Activated naive CD8-positive, alpha-beta T cell treated with anti-CD3 and anti-CD28 coated beads, Interleukin-2, amount 10 ng/mL, durations not matched to agents 7 days and 5 days (primary cell): ENCODE measurements around the gene ZNRF1. TPM values are rescaled to one million over a fixed set of nuclear protein-coding genes. Genes with fewer than 3 reads are reported as not detected.

Experiments used
- ATAC-seq: fragments of 150-1000 bp; cut with Tn5 transposase; one replicate; pipeline ENCODE4 v1.10.0; 2021; ENCODE audit warnings: low read depth, moderate library complexity
- POLR2A ChIA-PET: fragments of 350-600 bp; sonication (Branson Sonifier 250); formaldehyde crosslinking; loops from one replicate; lab custom pipeline; 2021; ENCODE audit warnings: antibody characterized with exemption; lab: Charles Lee
- DNase-seq: peaks from one replicate; pipeline ENCODE4 v3.0.0; 2021
- H3K27ac Mint-ChIP-seq: one replicate; pipeline ENCODE4 v1.8.0; 2022; ENCODE audit warnings: mild to moderate bottlenecking, mixed read lengths
- H3K27me3 Mint-ChIP-seq: one replicate; pipeline ENCODE4 v1.8.0; 2022; ENCODE audit warnings: mild to moderate bottlenecking, moderate library complexity, mixed read lengths
- H3K36me3 Mint-ChIP-seq: one replicate; pipeline ENCODE4 v1.8.0; 2021; ENCODE audit warnings: mild to moderate bottlenecking, mixed read lengths
- H3K4me1 Mint-ChIP-seq: one replicate; pipeline ENCODE4 v1.8.0; 2021; ENCODE audit warnings: mixed read lengths
- H3K4me3 Mint-ChIP-seq: one replicate; pipeline ENCODE4 v1.8.0; 2022; ENCODE audit warnings: mild to moderate bottlenecking, moderate library complexity, mixed read lengths
- H3K9me3 Mint-ChIP-seq: one replicate; pipeline ENCODE4 v1.8.0; 2021; ENCODE audit warnings: mixed read lengths
- total RNA-seq, 2 experiments: library from RNA; stranded (reverse); gene quantifications; one replicate each; pipeline ENCODE4 v1.2.3, GENCODE V29; 2021

ZNRF1 gene
- total RNA-seq, 2 experiments from 2014 or later = 8.2 to 9.0 TPM

GRCh38 chr16:74990832-74991231 lies 8.0 kb upstream of the ZNRF1 start:
- H3K4me1 Mint-ChIP-seq = no peaks in the 10 kb centered on the region
- DNase-seq (no peak), ATAC-seq (no peak)
- no peak overlapping the region for H3K4me3 Mint-ChIP-seq
- POLR2A ChIA-PET = no interaction called here
- H3K9me3 Mint-ChIP-seq = no peaks in the 10 kb centered on the region
- no peak overlapping the region for H3K27ac Mint-ChIP-seq
- no peaks in the 10 kb centered on the region for H3K36me3 Mint-ChIP-seq
- peaks cover 8% of the 10 kb centered on the region for H3K27me3 Mint-ChIP-seq

GRCh38 chr16:74991268-74991592 lies 7.6 kb upstream of the ZNRF1 start:
- Mint-ChIP-seq H3K9me3 (no peaks in the 10 kb centered on the region), H3K4me3 (no peak overlapping the region), H3K27me3 (peaks cover 11% of the 10 kb centered on the region), H3K4me1 (no peaks in the 10 kb centered on the region), H3K27ac (no peak overlapping the region), H3K36me3 (no peaks in the 10 kb centered on the region)
- no peak for ATAC-seq
- POLR2A ChIA-PET = no interaction called here
- DNase-seq = no peak

GRCh38 chr16:74991593-74992403 lies 7.0 kb upstream of the ZNRF1 start:
- H3K27me3 Mint-ChIP-seq = peaks cover 16% of the 10 kb centered on the region
- H3K4me1 Mint-ChIP-seq = no peaks in the 10 kb centered on the region
- H3K9me3 Mint-ChIP-seq = no peaks in the 10 kb centered on the region

GRCh38 chr16:74995986-74996385 lies 2.8 kb upstream of the ZNRF1 start:
- POLR2A ChIA-PET = interaction anchor here (1.4 kb wide), 1 partner anchor 116 kb away, joined by 4 read pairs; no protein-coding TSS in a partner anchor
- Mint-ChIP-seq H3K27me3 (peaks cover 29% of the 10 kb centered on the region), H3K4me3 (no peak overlapping the region), H3K9me3 (no peaks in the 10 kb centered on the region), H3K27ac (no peak overlapping the region), H3K36me3 (no peaks in the 10 kb centered on the region), H3K4me1 (peaks cover 12% of the 10 kb centered on the region)
- DNase-seq (no peak), ATAC-seq (no peak)

More at GRCh38 chr16:74991593-74992403, 7.0 kb upstream of the ZNRF1 start:
- Mint-ChIP-seq H3K36me3 (no peaks in the 10 kb centered on the region), H3K27ac (no peak overlapping the region), H3K4me3 (no peak overlapping the region)
- DNase-seq (no peak), ATAC-seq (no peak)
- POLR2A ChIA-PET = no interaction called here

GRCh38 chr16:74997042-74997491 lies 1.8 kb upstream of the ZNRF1 start:
- no peak for DNase-seq
- no peaks in the 10 kb centered on the region for H3K36me3 Mint-ChIP-seq
- ATAC-seq = no peak
- H3K4me1 Mint-ChIP-seq = peaks cover 12% of the 10 kb centered on the region
- H3K27me3 Mint-ChIP-seq = peaks cover 27% of the 10 kb centered on the region
- no peak overlapping the region for H3K4me3 Mint-ChIP-seq
- no peak overlapping the region for H3K27ac Mint-ChIP-seq
- no peaks in the 10 kb centered on the region for H3K9me3 Mint-ChIP-seq
- POLR2A ChIA-PET = no interaction called here

- POLR2A ChIA-PET = interaction anchor here (1.1 to 3.0 kb wide), 2 partner anchors 69 to 111 kb away, joined by 3 to 45 read pairs; no protein-coding TSS in a partner anchor
- peak overlapping the region; percentile 81 for H3K4me3 Mint-ChIP-seq
- ATAC-seq (peak; percentile 31), DNase-seq (no peak)
- H3K27ac Mint-ChIP-seq = no peak overlapping the region
- H3K9me3 Mint-ChIP-seq = no peaks in the 10 kb centered on the region
- peaks cover 15% of the 10 kb centered on the region for H3K4me1 Mint-ChIP-seq
- H3K27me3 Mint-ChIP-seq = peaks cover 25% of the 10 kb centered on the region
- H3K36me3 Mint-ChIP-seq = peaks cover 2% of the 10 kb centered on the region
Observed at GRCh38 chr16:74999219-74999608, 390 bp downstream of the ZNRF1 start.

GRCh38 chr16:74999609-75000480 lies 1.0 kb downstream of the ZNRF1 start:
- Mint-ChIP-seq H3K36me3 (peaks cover 2% of the 10 kb centered on the region), H3K27me3 (peaks cover 25% of the 10 kb centered on the region), H3K9me3 (no peaks in the 10 kb centered on the region), H3K4me1 (peaks cover 15% of the 10 kb centered on the region), H3K4me3 (peak overlapping the region; percentile 81), H3K27ac (no peak overlapping the region)
- POLR2A ChIA-PET = interaction anchor here (0.6 to 3.0 kb wide), 4 partner anchors 68 to 110 kb away, joined by 3 to 45 read pairs (median 3); no protein-coding TSS in a partner anchor
- DNase-seq (peak; percentile 62), ATAC-seq (peak; percentile 30)

GRCh38 chr16:75000481-75001081 lies 1.8 kb downstream of the ZNRF1 start:
- POLR2A ChIA-PET = interaction anchor here (0.7 to 3.0 kb wide), 2 partner anchors 99 to 110 kb away, joined by 3 to 45 read pairs; no protein-coding TSS in a partner anchor
- no peaks in the 10 kb centered on the region for H3K9me3 Mint-ChIP-seq
- H3K36me3 Mint-ChIP-seq = peaks cover 2% of the 10 kb centered on the region
- no peak overlapping the region for H3K27ac Mint-ChIP-seq
- DNase-seq (no peak), ATAC-seq (no peak)
- H3K4me3 Mint-ChIP-seq = peak overlapping the region; percentile 81
- H3K4me1 Mint-ChIP-seq = peaks cover 15% of the 10 kb centered on the region
- H3K27me3 Mint-ChIP-seq = peaks cover 25% of the 10 kb centered on the region

- Mint-ChIP-seq H3K27ac (no peak overlapping the region), H3K4me3 (no peak overlapping the region), H3K27me3 (peaks cover 14% of the 10 kb centered on the region), H3K36me3 (peaks cover 2% of the 10 kb centered on the region), H3K9me3 (no peaks in the 10 kb centered on the region), H3K4me1 (peaks cover 15% of the 10 kb centered on the region)
- ATAC-seq (no peak), DNase-seq (no peak)
- POLR2A ChIA-PET = interaction anchor here (1.0 kb wide), 1 partner anchor 17 kb away, joined by 3 read pairs; the partner anchor contains the start of gene WDR59
Observed at GRCh38 chr16:75002474-75002873, 3.6 kb downstream of the ZNRF1 start.

- POLR2A ChIA-PET = no interaction called here
- Mint-ChIP-seq H3K27ac (no peak overlapping the region), H3K4me3 (no peak overlapping the region), H3K36me3 (peaks cover 2% of the 10 kb centered on the region), H3K27me3 (peaks cover 14% of the 10 kb centered on the region), H3K9me3 (no peaks in the 10 kb centered on the region), H3K4me1 (peaks cover 10% of the 10 kb centered on the region)
- ATAC-seq (no peak), DNase-seq (no peak)
Observed at GRCh38 chr16:75003931-75004330, 5.1 kb downstream of the ZNRF1 start.

GRCh38 chr16:75004460-75004859 lies 5.6 kb downstream of the ZNRF1 start:
- Mint-ChIP-seq H3K36me3 (peaks cover 2% of the 10 kb centered on the region), H3K27me3 (peaks cover 14% of the 10 kb centered on the region), H3K4me1 (peaks cover 10% of the 10 kb centered on the region), H3K9me3 (no peaks in the 10 kb centered on the region), H3K4me3 (no peak overlapping the region), H3K27ac (no peak overlapping the region)
- ATAC-seq (no peak), DNase-seq (no peak)
- POLR2A ChIA-PET = no interaction called here

GRCh38 chr16:75005697-75006096 lies 6.9 kb downstream of the ZNRF1 start:
- peaks cover 2% of the 10 kb centered on the region for H3K36me3 Mint-ChIP-seq
- no peaks in the 10 kb centered on the region for H3K9me3 Mint-ChIP-seq
- H3K27ac Mint-ChIP-seq = no peak overlapping the region
- H3K4me1 Mint-ChIP-seq = peaks cover 5% of the 10 kb centered on the region
- peaks cover 5% of the 10 kb centered on the region for H3K27me3 Mint-ChIP-seq
- ATAC-seq (no peak), DNase-seq (no peak)
- POLR2A ChIA-PET = no interaction called here
- H3K4me3 Mint-ChIP-seq = no peak overlapping the region

GRCh38 chr16:75007443-75007842 lies 8.6 kb downstream of the ZNRF1 start:
- Mint-ChIP-seq H3K27ac (no peak overlapping the region), H3K9me3 (no peaks in the 10 kb centered on the region), H3K36me3 (peaks cover 4% of the 10 kb centered on the region), H3K27me3 (no peaks in the 10 kb centered on the region), H3K4me3 (no peak overlapping the region), H3K4me1 (peaks cover 7% of the 10 kb centered on the region)
- ATAC-seq = no peak
- POLR2A ChIA-PET = no interaction called here
- DNase-seq = no peak
